ENCODE results near the gene POLR3B. TPM values are rescaled to one million over a fixed set of nuclear protein-coding genes. Genes with fewer than 3 reads are reported as not detected.

POLR3B gene
- total RNA-seq, 4 donors from 2014 or later: 9.6 to 14.6 (median 12.6) TPM

DNA sequence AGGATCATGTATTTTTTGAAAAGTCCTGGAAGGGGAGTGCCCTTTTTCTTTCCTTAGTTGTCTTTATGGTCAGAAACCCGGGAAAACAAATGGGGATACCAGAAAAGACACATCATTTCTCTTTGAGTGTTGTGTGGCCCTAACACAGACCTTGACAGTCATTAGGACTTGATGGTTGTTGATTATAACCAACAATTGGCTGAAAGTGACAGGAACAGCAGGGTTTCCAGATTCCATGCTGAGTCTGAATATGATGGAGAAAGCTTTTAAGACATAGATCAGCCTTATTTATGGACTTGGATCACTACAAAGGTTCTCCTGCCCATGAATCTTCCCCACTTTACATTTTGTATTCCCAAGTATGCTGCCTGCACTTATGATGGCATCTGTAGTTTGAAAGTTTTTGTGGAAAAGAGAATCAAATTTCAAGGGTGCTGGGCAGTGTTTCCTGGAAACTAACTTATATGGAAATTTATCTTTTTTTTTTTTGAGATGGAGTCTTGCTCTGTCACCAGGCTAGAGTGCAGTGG lies 30.4 kb downstream of the POLR3B start:
- WGBS: 88% methylated on average over 1 of the region's 1 CpG
- no peak for DNase-seq (ENCODE audit: low spot score in 2 of 2)
- TF ChIP-seq POLR2AphosphoS5 (IDR thresholded peaks at IDR 0.05): no peak
- peaks cover 12% of the 10 kb centered on the region for H3K36me3 ChIP-seq
- H3K27ac ChIP-seq: no peak overlapping the region
- H3K4me3 ChIP-seq: no peak overlapping the region
- no peaks in the 10 kb centered on the region for H3K9me3 ChIP-seq
- no peaks in the 10 kb centered on the region for H3K4me1 ChIP-seq
- H3K27me3 ChIP-seq: no peaks in the 10 kb centered on the region

GRCh38 chr12:106389151-106389550 lies 31.6 kb downstream of the POLR3B start:
- no peak for DNase-seq (ENCODE audit: low spot score in 2 of 2)
- no peak overlapping the region for H3K27ac ChIP-seq
- H3K4me3 ChIP-seq: no peak overlapping the region
- H3K36me3 ChIP-seq: peaks cover 12% of the 10 kb centered on the region
- no peaks in the 10 kb centered on the region for H3K9me3 ChIP-seq
- H3K4me1 ChIP-seq: no peaks in the 10 kb centered on the region
- H3K27me3 ChIP-seq: no peaks in the 10 kb centered on the region
- 88% methylated on average over 4 of the region's 4 CpGs for WGBS
- no peak for TF ChIP-seq POLR2AphosphoS5 (IDR thresholded peaks at IDR 0.05)
- TF ChIP-seq, protein P1, sequence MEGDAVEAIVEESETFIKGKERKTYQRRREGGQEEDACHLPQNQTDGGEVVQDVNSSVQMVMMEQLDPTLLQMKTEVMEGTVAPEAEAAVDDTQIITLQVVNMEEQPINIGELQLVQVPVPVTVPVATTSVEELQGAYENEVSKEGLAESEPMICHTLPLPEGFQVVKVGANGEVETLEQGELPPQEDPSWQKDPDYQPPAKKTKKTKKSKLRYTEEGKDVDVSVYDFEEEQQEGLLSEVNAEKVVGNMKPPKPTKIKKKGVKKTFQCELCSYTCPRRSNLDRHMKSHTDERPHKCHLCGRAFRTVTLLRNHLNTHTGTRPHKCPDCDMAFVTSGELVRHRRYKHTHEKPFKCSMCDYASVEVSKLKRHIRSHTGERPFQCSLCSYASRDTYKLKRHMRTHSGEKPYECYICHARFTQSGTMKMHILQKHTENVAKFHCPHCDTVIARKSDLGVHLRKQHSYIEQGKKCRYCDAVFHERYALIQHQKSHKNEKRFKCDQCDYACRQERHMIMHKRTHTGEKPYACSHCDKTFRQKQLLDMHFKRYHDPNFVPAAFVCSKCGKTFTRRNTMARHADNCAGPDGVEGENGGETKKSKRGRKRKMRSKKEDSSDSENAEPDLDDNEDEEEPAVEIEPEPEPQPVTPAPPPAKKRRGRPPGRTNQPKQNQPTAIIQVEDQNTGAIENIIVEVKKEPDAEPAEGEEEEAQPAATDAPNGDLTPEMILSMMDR (IDR thresholded peaks at IDR 0.05): no peak
- no peak for TF ChIP-seq EP300 (IDR thresholded peaks at IDR 0.05)
- no peak for TF ChIP-seq POLR2A (IDR thresholded peaks at IDR 0.05)

- TF ChIP-seq, protein P1 (IDR thresholded peaks at IDR 0.05): no peak
- TF ChIP-seq POLR2AphosphoS5 (IDR thresholded peaks at IDR 0.05): no peak
- TF ChIP-seq EP300 (IDR thresholded peaks at IDR 0.05): no peak
- no peak for TF ChIP-seq POLR2A (IDR thresholded peaks at IDR 0.05)
- H3K9me3 ChIP-seq: no peaks in the 10 kb centered on the region
- DNase-seq (ENCODE audit: low spot score in 2 of 2): no peak
- WGBS: 86% methylated on average over 1 of the region's 1 CpG
- H3K27ac ChIP-seq: no peak overlapping the region
- no peaks in the 10 kb centered on the region for H3K4me1 ChIP-seq
- H3K4me3 ChIP-seq: no peak overlapping the region
- H3K27me3 ChIP-seq: no peaks in the 10 kb centered on the region
- H3K36me3 ChIP-seq: peaks cover 37% of the 10 kb centered on the region
Observed at GRCh38 chr12:106392759-106393158, 35.2 kb downstream of the POLR3B start.

DNA sequence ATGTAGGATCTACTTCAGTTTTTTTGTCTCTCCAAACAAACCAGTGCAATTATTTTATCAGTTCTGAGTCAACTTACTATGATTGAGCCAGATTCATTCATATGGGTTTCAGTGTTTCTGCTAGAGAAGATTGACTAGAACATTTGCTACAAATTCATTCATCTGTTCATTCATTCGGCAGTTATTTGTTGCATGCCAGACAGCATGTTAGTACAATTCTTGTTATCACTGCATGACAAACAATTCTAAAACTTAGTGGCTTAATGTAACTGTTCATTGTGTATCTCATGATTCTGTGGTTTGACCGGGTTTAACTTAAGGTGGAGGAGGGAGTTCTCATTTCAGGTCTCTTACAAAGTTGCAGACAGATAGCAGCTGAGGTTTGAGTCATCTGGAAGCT lies 52.3 kb downstream of the POLR3B start:
- Histone ChIP-seq H3K27me3 (no peaks in the 10 kb centered on the region), H3K9me3 (no peaks in the 10 kb centered on the region), H3K27ac (no peak overlapping the region), H3K4me1 (no peaks in the 10 kb centered on the region), H3K36me3 (peaks cover 11% of the 10 kb centered on the region), H3K4me3 (no peak overlapping the region)
- TF ChIP-seq POLR2AphosphoS5 (IDR thresholded peaks at IDR 0.05) (no peak), POLR2A (IDR thresholded peaks at IDR 0.05) (no peak), EP300 (IDR thresholded peaks at IDR 0.05) (no peak)
- TF ChIP-seq, protein P1 (IDR thresholded peaks at IDR 0.05): no peak
- 81% methylated on average over 2 of the region's 2 CpGs for WGBS
- no peak for DNase-seq (ENCODE audit: low spot score in 2 of 2)

DNA sequence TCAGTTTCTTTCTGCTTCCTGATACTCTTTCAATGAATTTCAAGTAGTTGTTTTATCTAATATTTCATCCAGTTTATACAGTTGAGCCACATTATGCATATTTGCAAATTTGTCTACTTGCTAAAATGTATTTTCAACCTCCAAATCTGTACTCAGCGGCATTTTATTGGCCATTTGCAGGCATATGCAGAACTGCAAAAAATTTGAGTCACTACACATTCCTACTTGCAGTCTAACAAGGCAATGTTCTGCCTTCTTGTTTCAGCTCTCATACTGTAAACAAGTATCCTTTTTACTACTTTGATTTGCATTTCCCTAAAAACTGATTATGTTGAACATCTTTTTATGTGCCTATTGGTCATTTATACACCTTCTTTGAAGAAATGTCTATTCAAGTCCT lies 55.0 kb downstream of the POLR3B start:
- no peak overlapping the region for H3K4me3 ChIP-seq
- 100% methylated on average over 1 of the region's 1 CpG for WGBS
- no peak for DNase-seq (ENCODE audit: low spot score in 2 of 2)
- H3K36me3 ChIP-seq: peaks cover 11% of the 10 kb centered on the region
- no peak overlapping the region for H3K27ac ChIP-seq
- TF ChIP-seq EP300 (IDR thresholded peaks at IDR 0.05) (no peak), POLR2AphosphoS5 (IDR thresholded peaks at IDR 0.05) (no peak), POLR2A (IDR thresholded peaks at IDR 0.05) (no peak)
- TF ChIP-seq, protein P1 (IDR thresholded peaks at IDR 0.05): no peak
- H3K9me3 ChIP-seq: no peaks in the 10 kb centered on the region
- H3K4me1 ChIP-seq: no peaks in the 10 kb centered on the region
- no peaks in the 10 kb centered on the region for H3K27me3 ChIP-seq

DNA sequence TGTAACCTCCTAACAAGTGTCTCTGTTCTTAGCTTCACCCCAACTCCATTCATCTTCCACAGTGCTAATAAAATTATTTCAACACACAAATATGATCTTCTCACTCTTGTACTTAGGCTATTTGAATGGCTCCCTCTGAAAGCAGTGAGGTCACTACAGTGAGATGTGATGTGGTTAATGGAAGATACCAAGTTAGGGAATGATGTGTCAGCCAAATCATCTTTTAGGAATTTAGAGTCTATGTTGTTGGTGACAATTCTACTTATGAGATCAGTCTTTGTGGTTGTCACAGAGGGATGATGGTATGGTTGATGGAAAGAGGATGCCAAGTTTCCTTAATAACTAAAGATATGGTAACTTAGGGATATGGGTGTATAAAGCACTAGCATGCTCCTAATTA lies 57.6 kb downstream of the POLR3B start:
- no peak for DNase-seq (ENCODE audit: low spot score in 2 of 2)
- peaks cover 8% of the 10 kb centered on the region for H3K36me3 ChIP-seq
- no peak overlapping the region for H3K27ac ChIP-seq
- no peaks in the 10 kb centered on the region for H3K27me3 ChIP-seq
- H3K4me3 ChIP-seq: no peak overlapping the region
- TF ChIP-seq POLR2AphosphoS5 (IDR thresholded peaks at IDR 0.05) (no peak), POLR2A (IDR thresholded peaks at IDR 0.05) (no peak), EP300 (IDR thresholded peaks at IDR 0.05) (no peak)
- TF ChIP-seq, protein P1 (IDR thresholded peaks at IDR 0.05): no peak
- H3K9me3 ChIP-seq: no peaks in the 10 kb centered on the region
- peaks cover 7% of the 10 kb centered on the region for H3K4me1 ChIP-seq
